SK-N-MC (cell line): ENCODE results near the gene SARM1.

ENCODE experiments used
- EZH2 ChIP-seq: fragments of 200-600 bp; sonication (generic); IDR thresholded peaks from one replicate; pipeline ENCODE4 v1.6.1; 2017; ENCODE audit warnings: antibody characterized with exemption
- POLR2AphosphoS5 ChIP-seq: IDR thresholded peaks from 2 replicates; pipeline ENCODE4 v1.6.1; 2012; ENCODE audit warnings: mild to moderate bottlenecking, low read depth, low read length, borderline replicate concordance

GRCh38 chr17:28370035-28370743 lies 1.3 kb upstream of the SARM1 start, which contains the start of gene VTN:
- TF ChIP-seq POLR2AphosphoS5 (no peak), EZH2 (no peak)
